ENCODE results near the gene SNX21. TPM values are rescaled to one million over a fixed set of nuclear protein-coding genes. Genes with fewer than 3 reads are reported as not detected.
A peak's percentile ranks its signal among the peaks of the same experiment; 100 is the strongest.
"Not testable (repeated sequence)": the region's sequence is repeated elsewhere in the genome, so short reads cannot be mapped to it uniquely, and the experiment has no call there.

SNX21 gene
- polyA plus RNA-seq, 6 donors from 2014 or later, result 0.45 to 1.9 (median 1.1) TPM; not detected in 1

- Mint-ChIP-seq H3K27me3 (peaks cover 6 to 19% (median 19%) of the 10 kb centered on the region in 3 donors), H3K4me1 (peaks cover 18 to 24% (median 21%) of the 10 kb centered on the region in 3 donors), H3K9me3 (no peaks in the 10 kb centered on the region), H3K36me3 (no peaks in the 10 kb centered on the region), H3K4me3 (peak overlapping the region in 1 of 8 donors; percentile 10), H3K27ac (no peak overlapping the region)
- ATAC-seq (ENCODE audit: low read depth in 2 of 2), result no peak
- DNase-seq, result no peak
Measured at GRCh38 chr20:45827712-45828111, 5.9 kb upstream of the SNX21 start.

GRCh38 chr20:45828589-45828988, 5.0 kb upstream of the SNX21 start:
- ATAC-seq (ENCODE audit: low read depth in 2 of 2) (no peak), DNase-seq (no peak)
- H3K9me3 Mint-ChIP-seq, result no peaks in the 10 kb centered on the region
- H3K27ac Mint-ChIP-seq, result peak overlapping the region in 1 of 6 donors; percentile 26
- H3K4me1 Mint-ChIP-seq, result peaks cover 19 to 26% (median 23%) of the 10 kb centered on the region in 3 donors
- no peak overlapping the region for H3K4me3 Mint-ChIP-seq
- no peaks in the 10 kb centered on the region for H3K36me3 Mint-ChIP-seq
- peaks cover 6 to 20% (median 12%) of the 10 kb centered on the region in 3 donors for H3K27me3 Mint-ChIP-seq

GRCh38 chr20:45829673-45830106, 3.9 kb upstream of the SNX21 start:
- not testable (repeated sequence) for H3K4me3 Mint-ChIP-seq
- H3K27me3 Mint-ChIP-seq, result peaks cover 0 to 12% (median under 1%) of the 10 kb centered on the region in 3 donors

GRCh38 chr20:45832619-45833018, 980 bp upstream of the SNX21 start:
- DNase-seq, result no peak
- Mint-ChIP-seq H3K27me3 (peaks cover 0 to 12% (median 0%) of the 10 kb centered on the region in 3 donors), H3K27ac (peak overlapping the region in 4 of 6 donors; percentile 2 to 78 (median 28)), H3K4me1 (peaks cover 9 to 15% (median 13%) of the 10 kb centered on the region in 3 donors), H3K36me3 (no peaks in the 10 kb centered on the region), H3K4me3 (peak overlapping the region; percentile 78 to 95 (median 82)), H3K9me3 (no peaks in the 10 kb centered on the region)
- no peak for ATAC-seq (ENCODE audit: low read depth in 2 of 2)

More at GRCh38 chr20:45829673-45830106, 3.9 kb upstream of the SNX21 start:
- ATAC-seq (ENCODE audit: low read depth in 2 of 2); H3K36me3 Mint-ChIP-seq; DNase-seq; H3K9me3 Mint-ChIP-seq; H3K27ac Mint-ChIP-seq: not testable (repeated sequence)
- peaks cover 11 to 15% (median 12%) of the 10 kb centered on the region in 3 donors for H3K4me1 Mint-ChIP-seq

GRCh38 chr20:45833883-45834796, 541 bp downstream of the SNX21 start:
- peaks cover 9 to 15% (median 13%) of the 10 kb centered on the region in 3 donors for H3K4me1 Mint-ChIP-seq
- no peaks in the 10 kb centered on the region for H3K9me3 Mint-ChIP-seq
- no peaks in the 10 kb centered on the region for H3K36me3 Mint-ChIP-seq
- ATAC-seq (ENCODE audit: low read depth in 2 of 2), result peak; percentile 71 to 78
- H3K27me3 Mint-ChIP-seq, result peaks cover 0 to 6% (median 0%) of the 10 kb centered on the region in 3 donors
- DNase-seq, result peak; percentile 39
- peak overlapping the region; percentile 51 to 95 (median 86) for H3K4me3 Mint-ChIP-seq
- H3K27ac Mint-ChIP-seq, result peak overlapping the region in 2 of 6 donors; percentile 2 to 28

GRCh38 chr20:45834797-45835161, 1.2 kb downstream of the SNX21 start:
- no peak for DNase-seq
- Mint-ChIP-seq H3K4me3 (peak overlapping the region; percentile 51 to 95 (median 75)), H3K9me3 (no peaks in the 10 kb centered on the region), H3K27me3 (peaks cover 0 to 6% (median 0%) of the 10 kb centered on the region in 3 donors), H3K4me1 (peaks cover 9 to 15% (median 13%) of the 10 kb centered on the region in 3 donors), H3K36me3 (no peaks in the 10 kb centered on the region), H3K27ac (peak overlapping the region in 1 of 6 donors; percentile 28)
- ATAC-seq (ENCODE audit: low read depth in 2 of 2), result no peak

GRCh38 chr20:45835329-45835765, 1.7 kb downstream of the SNX21 start:
- no peak overlapping the region for H3K27ac Mint-ChIP-seq
- H3K4me1 Mint-ChIP-seq, result peaks cover 9 to 15% (median 10%) of the 10 kb centered on the region in 3 donors
- peak overlapping the region in 5 of 8 donors; percentile 51 to 85 (median 74) for H3K4me3 Mint-ChIP-seq
- no peaks in the 10 kb centered on the region for H3K36me3 Mint-ChIP-seq
- no peak for DNase-seq
- peaks cover 0 to 6% (median 0%) of the 10 kb centered on the region in 3 donors for H3K27me3 Mint-ChIP-seq
- H3K9me3 Mint-ChIP-seq, result no peaks in the 10 kb centered on the region
- no peak for ATAC-seq (ENCODE audit: low read depth in 2 of 2)

GRCh38 chr20:45835825-45836224, 2.2 kb downstream of the SNX21 start:
- H3K27ac Mint-ChIP-seq, result no peak overlapping the region
- H3K4me1 Mint-ChIP-seq, result peaks cover 9 to 15% (median 9%) of the 10 kb centered on the region in 3 donors
- no peaks in the 10 kb centered on the region for H3K36me3 Mint-ChIP-seq
- no peak for DNase-seq
- ATAC-seq (ENCODE audit: low read depth in 2 of 2), result no peak
- peaks cover 0 to 6% (median 0%) of the 10 kb centered on the region in 3 donors for H3K27me3 Mint-ChIP-seq
- H3K9me3 Mint-ChIP-seq, result no peaks in the 10 kb centered on the region
- H3K4me3 Mint-ChIP-seq, result peak overlapping the region in 5 of 8 donors; percentile 12 to 54 (median 17)

GRCh38 chr20:45836841-45837240, 3.2 kb downstream of the SNX21 start:
- ATAC-seq (ENCODE audit: low read depth in 2 of 2) (no peak), DNase-seq (no peak)
- Mint-ChIP-seq H3K4me1 (peaks cover 13 to 20% (median 16%) of the 10 kb centered on the region in 3 donors), H3K27me3 (peaks cover 0 to 6% (median 0%) of the 10 kb centered on the region in 3 donors), H3K27ac (no peak overlapping the region), H3K36me3 (no peaks in the 10 kb centered on the region), H3K4me3 (peak overlapping the region in 1 of 8 donors; percentile 47), H3K9me3 (no peaks in the 10 kb centered on the region)

GRCh38 chr20:45840700-45841198, 7.2 kb downstream of the SNX21 start:
- no peak for ATAC-seq (ENCODE audit: low read depth in 2 of 2)
- no peak overlapping the region for H3K4me3 Mint-ChIP-seq
- no peaks in the 10 kb centered on the region for H3K9me3 Mint-ChIP-seq
- H3K27me3 Mint-ChIP-seq, result no peaks in the 10 kb centered on the region
- no peak overlapping the region for H3K27ac Mint-ChIP-seq
- H3K4me1 Mint-ChIP-seq, result peaks cover 15 to 20% (median 16%) of the 10 kb centered on the region in 3 donors
- H3K36me3 Mint-ChIP-seq, result peaks cover 5 to 15% of the 10 kb centered on the region in 2 donors
- no peak for DNase-seq

- Mint-ChIP-seq H3K4me1 (peaks cover 15 to 20% (median 16%) of the 10 kb centered on the region in 3 donors), H3K27me3 (no peaks in the 10 kb centered on the region), H3K4me3 (peak overlapping the region in 7 of 8 donors; percentile 2 to 85 (median 43)), H3K27ac (peak overlapping the region; percentile 45 to 84 (median 77)), H3K9me3 (no peaks in the 10 kb centered on the region), H3K36me3 (peaks cover 5 to 15% of the 10 kb centered on the region in 2 donors)
- ATAC-seq (ENCODE audit: low read depth in 2 of 2), result no peak
- no peak for DNase-seq
Measured at GRCh38 chr20:45841407-45842129, 8.0 kb downstream of the SNX21 start.

GRCh38 chr20:45842169-45842812, 8.7 kb downstream of the SNX21 start:
- Mint-ChIP-seq H3K36me3 (peaks cover 5 to 15% of the 10 kb centered on the region in 2 donors), H3K9me3 (no peaks in the 10 kb centered on the region), H3K4me1 (peaks cover 15 to 20% (median 16%) of the 10 kb centered on the region in 3 donors), H3K27me3 (no peaks in the 10 kb centered on the region), H3K27ac (peak overlapping the region; percentile 45 to 84 (median 77)), H3K4me3 (peak overlapping the region in 7 of 8 donors; percentile 2 to 85 (median 30))
- DNase-seq (peak; percentile 51), ATAC-seq (ENCODE audit: low read depth in 2 of 2) (peak; percentile 100)

All from naive B cell (primary cell).